NCI-H1092 (cell line): ENCODE results near the gene PDE3A.

Experiments
- DNase-seq: peaks from one replicate; lab custom pipeline; 2025; lab: John Stamatoyannopoulos, UW

Gene PDE3A

GRCh38 chr12:20494851-20495250, 126.5 kb downstream of the PDE3A start:
- DNase-seq = no peak

GRCh38 chr12:20495997-20496396, 127.7 kb downstream of the PDE3A start:
- no peak for DNase-seq

- no peak for DNase-seq
Observed at GRCh38 chr12:20497707-20498106, 129.4 kb downstream of the PDE3A start.

GRCh38 chr12:20501958-20502357, 133.6 kb downstream of the PDE3A start:
- DNase-seq = no peak

- no peak for DNase-seq
Observed at GRCh38 chr12:20503858-20504257, 135.5 kb downstream of the PDE3A start.

- DNase-seq = no peak
Observed at GRCh38 chr12:20505056-20505455, 136.7 kb downstream of the PDE3A start.

- DNase-seq = no peak
Observed at GRCh38 chr12:20507056-20507455, 138.7 kb downstream of the PDE3A start.

GRCh38 chr12:20507711-20508110, 139.4 kb downstream of the PDE3A start:
- DNase-seq = no peak

- DNase-seq = no peak
Observed at GRCh38 chr12:20508359-20508758, 140.0 kb downstream of the PDE3A start.

GRCh38 chr12:20508962-20509361, 140.6 kb downstream of the PDE3A start:
- DNase-seq = no peak

- no peak for DNase-seq
Observed at GRCh38 chr12:20510811-20511210, 142.5 kb downstream of the PDE3A start.

GRCh38 chr12:20513189-20513588, 144.9 kb downstream of the PDE3A start:
- no peak for DNase-seq

GRCh38 chr12:20514598-20514997, 146.3 kb downstream of the PDE3A start:
- no peak for DNase-seq

GRCh38 chr12:20520532-20520931, 152.2 kb downstream of the PDE3A start:
- no peak for DNase-seq

GRCh38 chr12:20523658-20524057, 155.3 kb downstream of the PDE3A start:
- no peak for DNase-seq

- DNase-seq = no peak
Observed at GRCh38 chr12:20524113-20524512, 155.8 kb downstream of the PDE3A start.

- DNase-seq = no peak
Observed at GRCh38 chr12:20525064-20525610, 156.8 kb downstream of the PDE3A start.

GRCh38 chr12:20527417-20528163, 159.3 kb downstream of the PDE3A start:
- no peak for DNase-seq

- DNase-seq = no peak
Observed at GRCh38 chr12:20528208-20528607, 159.9 kb downstream of the PDE3A start.

GRCh38 chr12:20546267-20546666, 177.9 kb downstream of the PDE3A start:
- no peak for DNase-seq

GRCh38 chr12:20547816-20548575, 179.7 kb downstream of the PDE3A start:
- no peak for DNase-seq

GRCh38 chr12:20548611-20549010, 180.3 kb downstream of the PDE3A start:
- DNase-seq = no peak

- DNase-seq = no peak
Observed at GRCh38 chr12:20549108-20549719, 180.9 kb downstream of the PDE3A start.
